Thoracic aorta (tissue), 2 donors: ENCODE data around the gene PRUNE2. TPM values are rescaled to one million over a fixed set of nuclear protein-coding genes. Genes with fewer than 3 reads are reported as not detected.

ENCODE experiments used
- ATAC-seq: fragments of 150-250 bp; one replicate; pipeline ENCODE4 v1.8.0; 2017; ENCODE audit warnings: low read depth; ENCODE audit not compliant: insufficient number of reproducible peaks, low FRiP score
- DNase-seq: peaks from one replicate; pipeline ENCODE4 v3.0.0-alpha.2; 2020; ENCODE audit warnings: low spot score
- H3K27ac ChIP-seq, 2 donors: fragments of 200-600 bp; sonication (generic); 1 replicate in 1 of 2; 2 replicates in 1 of 2; pipeline ENCODE4 v1.5.1; 2016; ENCODE audit warnings: mild to moderate bottlenecking in 2 of 2, moderate library complexity in 2 of 2
- H3K27me3 ChIP-seq: fragments of 200-600 bp; sonication (generic); replicated peaks from 2 replicates; pipeline ENCODE4 v1.6.0; 2016; ENCODE audit warnings: mild to moderate bottlenecking; ENCODE audit not compliant: insufficient read depth
- H3K36me3 ChIP-seq: fragments of 200-600 bp; sonication (generic); one replicate; pipeline ENCODE4 v1.5.1; 2016
- H3K4me1 ChIP-seq, 2 donors: fragments of 200-600 bp; sonication (generic); 1 replicate in 1 of 2; 2 replicates in 1 of 2; pipeline versions ENCODE4 v1.5.1 to v1.6.0; 2016; ENCODE audit warnings: low read depth in 2 of 2, mild to moderate bottlenecking in 1 of 2; ENCODE audit not compliant: control insufficient read depth in 1 of 2
- H3K4me3 ChIP-seq: fragments of 200-600 bp; sonication (generic); 2 replicates; pipeline ENCODE4 v1.5.1; 2016; ENCODE audit warnings: mild to moderate bottlenecking
- H3K9me3 ChIP-seq: fragments of 200-600 bp; sonication (generic); 2 replicates; pipeline ENCODE4 v1.5.1; 2016
- total RNA-seq, 2 donors: library from RNA; depleted of rRNA; stranded (reverse); fragments of >200 nt; gene quantifications; one replicate each; pipeline versions ENCODE4 v1.1.0 to v1.2.3, GENCODE V29; 2016
- TF ChIP-seq, protein P1 (sequence below): fragments of 200-600 bp; sonication (generic); IDR thresholded peaks from one replicate; pipeline ENCODE4 v1.5.1; 2019; ENCODE audit warnings: antibody characterized with exemption

Gene PRUNE2
- total RNA-seq, 2 donors from 2014 or later = 360 to 420 TPM

DNA sequence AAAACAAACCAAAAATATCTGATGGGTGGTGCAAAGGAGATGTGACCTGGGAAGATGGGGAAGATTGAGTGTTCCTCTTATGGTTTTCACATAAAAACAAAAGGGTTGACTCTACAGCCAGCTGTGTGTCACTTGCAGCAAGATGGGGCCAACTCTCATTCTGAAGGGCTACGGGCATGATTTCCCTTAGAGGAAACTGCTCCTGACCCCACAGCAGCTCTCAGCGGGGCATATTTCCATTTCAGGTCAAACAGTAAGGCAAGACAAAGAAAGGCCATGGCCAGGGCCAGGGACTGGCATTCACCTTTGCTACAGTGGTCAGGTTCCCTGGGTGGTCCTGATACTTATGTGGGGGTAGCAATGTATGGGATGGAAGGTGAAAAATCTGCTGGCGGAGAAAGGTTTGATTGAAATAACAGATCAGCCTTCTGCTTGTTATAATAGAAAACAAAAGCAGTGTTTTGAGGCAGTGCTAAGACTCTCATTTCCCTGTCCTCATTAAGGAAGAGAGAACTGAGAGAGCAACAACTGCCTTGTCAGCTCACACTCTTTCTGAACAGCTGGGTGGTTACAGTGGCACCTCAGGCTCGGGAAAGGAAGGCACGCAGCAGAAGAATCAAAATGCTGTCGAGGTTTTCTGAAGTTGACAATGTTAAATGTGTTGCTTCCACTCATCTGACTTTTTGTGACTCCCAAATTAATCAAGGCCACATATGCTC lies 262.4 kb downstream of the PRUNE2 start:
- Histone ChIP-seq H3K27me3 (no peaks in the 10 kb centered on the region), H3K9me3 (no peaks in the 10 kb centered on the region), H3K27ac (peak overlapping the region in 1 of 2 donors; percentile 21), H3K36me3 (peaks cover 41% of the 10 kb centered on the region), H3K4me1 (peaks cover 6 to 44% of the 10 kb centered on the region in 2 donors), H3K4me3 (no peak overlapping the region)
- no peak for ATAC-seq
- TF ChIP-seq, protein P1, sequence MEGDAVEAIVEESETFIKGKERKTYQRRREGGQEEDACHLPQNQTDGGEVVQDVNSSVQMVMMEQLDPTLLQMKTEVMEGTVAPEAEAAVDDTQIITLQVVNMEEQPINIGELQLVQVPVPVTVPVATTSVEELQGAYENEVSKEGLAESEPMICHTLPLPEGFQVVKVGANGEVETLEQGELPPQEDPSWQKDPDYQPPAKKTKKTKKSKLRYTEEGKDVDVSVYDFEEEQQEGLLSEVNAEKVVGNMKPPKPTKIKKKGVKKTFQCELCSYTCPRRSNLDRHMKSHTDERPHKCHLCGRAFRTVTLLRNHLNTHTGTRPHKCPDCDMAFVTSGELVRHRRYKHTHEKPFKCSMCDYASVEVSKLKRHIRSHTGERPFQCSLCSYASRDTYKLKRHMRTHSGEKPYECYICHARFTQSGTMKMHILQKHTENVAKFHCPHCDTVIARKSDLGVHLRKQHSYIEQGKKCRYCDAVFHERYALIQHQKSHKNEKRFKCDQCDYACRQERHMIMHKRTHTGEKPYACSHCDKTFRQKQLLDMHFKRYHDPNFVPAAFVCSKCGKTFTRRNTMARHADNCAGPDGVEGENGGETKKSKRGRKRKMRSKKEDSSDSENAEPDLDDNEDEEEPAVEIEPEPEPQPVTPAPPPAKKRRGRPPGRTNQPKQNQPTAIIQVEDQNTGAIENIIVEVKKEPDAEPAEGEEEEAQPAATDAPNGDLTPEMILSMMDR = no peak
- no peak for DNase-seq

DNA sequence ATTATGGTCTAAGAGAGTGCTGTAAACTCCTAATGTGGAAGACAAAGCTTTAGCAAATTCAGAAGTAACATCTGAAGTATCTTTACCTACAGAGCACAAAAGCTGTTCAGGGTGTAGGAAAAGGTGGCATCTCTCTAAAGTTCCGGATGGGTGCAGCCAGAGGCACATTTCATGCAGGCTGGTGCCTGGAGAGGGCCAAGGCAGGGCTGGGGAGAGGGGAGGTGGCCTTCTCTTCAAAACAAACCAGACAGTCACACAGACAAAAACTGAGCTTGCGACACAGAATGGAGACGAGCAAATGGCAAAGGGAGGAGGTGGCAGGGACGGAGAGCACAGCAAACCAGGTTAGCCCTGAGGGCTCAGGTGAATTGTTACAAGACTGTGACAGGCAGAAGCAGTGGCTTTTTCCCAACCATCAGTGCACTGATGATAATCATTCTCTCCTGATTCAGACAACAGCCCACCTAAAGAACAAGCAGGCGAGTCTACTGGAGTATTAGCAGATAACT lies 263.2 kb downstream of the PRUNE2 start:
- no peak for ATAC-seq
- H3K36me3 ChIP-seq = peaks cover 37% of the 10 kb centered on the region
- H3K9me3 ChIP-seq = no peaks in the 10 kb centered on the region
- H3K27ac ChIP-seq = no peak overlapping the region
- TF ChIP-seq, protein P1 = no peak
- H3K27me3 ChIP-seq = no peaks in the 10 kb centered on the region
- peaks cover 6 to 48% of the 10 kb centered on the region in 2 donors for H3K4me1 ChIP-seq
- no peak for DNase-seq
- H3K4me3 ChIP-seq = no peak overlapping the region

DNA sequence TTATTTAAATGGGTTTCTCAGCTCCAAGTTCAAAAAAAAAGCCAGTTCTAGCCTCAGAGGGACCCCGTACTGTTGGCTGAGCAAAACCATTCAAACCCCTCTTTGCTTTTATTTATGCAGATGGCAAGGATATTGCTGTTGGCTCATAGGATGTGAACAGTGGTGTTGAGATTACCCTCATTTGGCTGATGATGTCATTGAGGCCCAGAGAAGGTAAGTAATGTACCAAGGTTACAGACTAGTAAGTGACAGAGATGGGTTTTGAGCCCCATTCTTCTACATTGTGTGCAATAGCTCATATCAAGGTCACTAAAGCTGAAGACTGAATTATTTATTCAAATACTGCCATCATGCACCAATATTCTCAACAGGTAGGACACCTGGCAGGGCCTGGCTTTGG lies 263.8 kb downstream of the PRUNE2 start:
- H3K4me1 ChIP-seq = peaks cover 6 to 47% of the 10 kb centered on the region in 2 donors
- ATAC-seq (no peak), DNase-seq (no peak)
- TF ChIP-seq, protein P1 = no peak
- H3K36me3 ChIP-seq = peaks cover 34% of the 10 kb centered on the region
- no peaks in the 10 kb centered on the region for H3K9me3 ChIP-seq
- H3K27me3 ChIP-seq = no peaks in the 10 kb centered on the region
- H3K4me3 ChIP-seq = no peak overlapping the region
- no peak overlapping the region for H3K27ac ChIP-seq

DNA sequence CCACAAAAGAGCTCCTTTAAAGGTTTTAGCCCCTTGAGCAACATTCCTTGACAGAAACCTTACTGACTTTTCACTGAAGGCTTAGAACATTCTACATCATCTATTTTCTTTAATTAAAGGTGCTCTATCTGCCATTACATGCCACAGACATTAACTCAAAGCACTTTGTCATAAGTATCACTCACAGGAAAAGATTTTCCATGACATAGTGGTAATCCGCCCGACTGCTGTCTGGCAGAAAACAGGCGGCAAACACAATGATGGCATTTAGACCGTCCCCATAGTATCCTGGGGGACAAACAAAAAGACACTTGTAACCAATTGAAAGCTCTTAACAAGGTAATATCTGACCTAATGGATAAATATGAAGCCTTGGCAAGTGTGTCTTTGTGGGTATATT lies 267.9 kb downstream of the PRUNE2 start:
- H3K27ac ChIP-seq = peak overlapping the region in 1 of 2 donors; percentile 8
- no peaks in the 10 kb centered on the region for H3K27me3 ChIP-seq

DNA sequence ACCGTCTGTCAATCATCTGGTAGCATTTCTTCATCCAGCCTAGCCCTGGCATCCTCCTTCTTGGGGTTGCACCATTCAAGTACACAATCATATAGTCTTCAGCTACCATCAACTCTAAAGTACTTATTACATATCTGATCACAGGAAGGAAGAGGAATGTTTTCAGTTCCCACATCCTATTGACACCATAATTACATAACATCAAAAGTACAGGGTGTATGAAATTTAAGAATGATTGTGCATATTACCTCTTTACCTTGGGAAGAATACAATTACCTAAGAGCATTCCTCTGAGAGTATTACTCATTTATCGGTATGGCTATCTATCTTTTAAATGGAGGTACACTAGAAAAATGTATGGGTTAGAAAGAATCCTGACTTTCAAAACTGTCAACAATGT lies 268.5 kb downstream of the PRUNE2 start:
- peak overlapping the region in 1 of 2 donors; percentile 8 for H3K27ac ChIP-seq
- TF ChIP-seq, protein P1 = no peak
- no peaks in the 10 kb centered on the region for H3K9me3 ChIP-seq
- DNase-seq = no peak
- H3K4me1 ChIP-seq = peaks cover 0 to 16% of the 10 kb centered on the region in 2 donors
- H3K27me3 ChIP-seq = no peaks in the 10 kb centered on the region
- no peak overlapping the region for H3K4me3 ChIP-seq
- H3K36me3 ChIP-seq = peaks cover 32% of the 10 kb centered on the region
- ATAC-seq = no peak

More for the DNA sequence above, 267.9 kb downstream of the PRUNE2 start:
- peaks cover under 1 to 22% of the 10 kb centered on the region in 2 donors for H3K4me1 ChIP-seq
- DNase-seq (no peak), ATAC-seq (no peak)
- H3K9me3 ChIP-seq = no peaks in the 10 kb centered on the region
- TF ChIP-seq, protein P1 = no peak
- H3K36me3 ChIP-seq = peaks cover 32% of the 10 kb centered on the region
- no peak overlapping the region for H3K4me3 ChIP-seq
